Colonic mucosa (tissue), 4 donors: ENCODE measurements around the gene TNFRSF18. TPM values are rescaled to one million over a fixed set of nuclear protein-coding genes. Genes with fewer than 3 reads are reported as not detected.
A peak's percentile ranks its signal among the peaks of the same experiment; 100 is the strongest.

Experiments used
- DNase-seq: peaks from one replicate; pipeline ENCODE4 v3.0.0-alpha.2; 2020
- H3K27ac ChIP-seq: fragments of 200-600 bp; one replicate; pipeline ENCODE4 v1.8.0; 2021
- H3K27me3 ChIP-seq: fragments of 200-600 bp; one replicate; pipeline ENCODE4 v1.8.0; 2021
- H3K36me3 ChIP-seq: fragments of 200-600 bp; one replicate; pipeline ENCODE4 v1.8.0; 2021
- H3K4me1 ChIP-seq: fragments of 200-600 bp; one replicate; pipeline ENCODE4 v1.8.0; 2021; ENCODE audit warnings: mild to moderate bottlenecking
- H3K4me3 ChIP-seq: fragments of 200-600 bp; one replicate; pipeline ENCODE4 v1.8.0; 2021
- H3K9ac ChIP-seq, 2 donors: one replicate each; pipeline ENCODE4 v1.7.0; 2013; ENCODE audit warnings: control low read depth in 2 of 2, low read depth in 2 of 2, low read length in 2 of 2
- H3K9me3 ChIP-seq: fragments of 200-600 bp; one replicate; pipeline ENCODE4 v1.8.0; 2021
- intact Hi-C: fragments of 100-400 bp; cut with DNase I; formaldehyde crosslinking; loops from one replicate; pipeline ENCODE4 v1.14.1; 2022
- total RNA-seq, 2 donors: library from RNA; stranded (reverse); fragmentation: NEBNext Ultra II Directional in 1 of 2; extraction: Animal tissue kit (Norgen Biotek cat#: 25700) in 1 of 2; gene quantifications; one replicate each; pipeline ENCODE4 v1.2.1, GENCODE V29; 2021
- TF ChIP-seq, protein P1 (sequence below): fragments of 200-600 bp; IDR thresholded peaks from one replicate; pipeline ENCODE4 v1.8.0; 2022; ENCODE audit warnings: antibody characterized with exemption, mild to moderate bottlenecking
- donor health status: healthy.
- donor health status: DM: no; HTN: no; CAD: no.
- donor health status: DM: no; HTN: no; CAD: no.

Gene TNFRSF18
- total RNA-seq, 2 donors from 2014 or later: 0.61 to 1.7 TPM

DNA sequence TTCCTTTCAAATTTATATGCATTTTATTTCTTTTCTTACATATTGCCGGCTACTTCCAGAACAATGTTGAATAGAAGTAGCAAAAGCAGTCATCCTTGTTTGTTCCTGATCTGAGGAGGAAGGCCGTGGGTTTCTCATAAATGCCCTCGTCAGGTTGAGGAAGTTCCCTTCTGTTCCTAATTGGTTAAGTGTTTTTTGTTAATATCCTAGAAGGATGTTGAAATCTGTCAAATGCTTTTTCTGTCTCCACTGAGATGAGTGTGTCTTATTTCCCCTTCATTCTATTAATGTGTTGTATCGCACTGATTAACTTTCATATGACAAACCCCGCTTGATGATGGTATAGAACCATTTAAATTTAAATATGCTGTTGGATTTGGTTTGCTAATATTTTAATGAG lies 17.3 kb downstream of the TNFRSF18 start:
- H3K9ac ChIP-seq: no peak overlapping the region
- H3K4me3 ChIP-seq: no peak overlapping the region
- TF ChIP-seq, protein P1, sequence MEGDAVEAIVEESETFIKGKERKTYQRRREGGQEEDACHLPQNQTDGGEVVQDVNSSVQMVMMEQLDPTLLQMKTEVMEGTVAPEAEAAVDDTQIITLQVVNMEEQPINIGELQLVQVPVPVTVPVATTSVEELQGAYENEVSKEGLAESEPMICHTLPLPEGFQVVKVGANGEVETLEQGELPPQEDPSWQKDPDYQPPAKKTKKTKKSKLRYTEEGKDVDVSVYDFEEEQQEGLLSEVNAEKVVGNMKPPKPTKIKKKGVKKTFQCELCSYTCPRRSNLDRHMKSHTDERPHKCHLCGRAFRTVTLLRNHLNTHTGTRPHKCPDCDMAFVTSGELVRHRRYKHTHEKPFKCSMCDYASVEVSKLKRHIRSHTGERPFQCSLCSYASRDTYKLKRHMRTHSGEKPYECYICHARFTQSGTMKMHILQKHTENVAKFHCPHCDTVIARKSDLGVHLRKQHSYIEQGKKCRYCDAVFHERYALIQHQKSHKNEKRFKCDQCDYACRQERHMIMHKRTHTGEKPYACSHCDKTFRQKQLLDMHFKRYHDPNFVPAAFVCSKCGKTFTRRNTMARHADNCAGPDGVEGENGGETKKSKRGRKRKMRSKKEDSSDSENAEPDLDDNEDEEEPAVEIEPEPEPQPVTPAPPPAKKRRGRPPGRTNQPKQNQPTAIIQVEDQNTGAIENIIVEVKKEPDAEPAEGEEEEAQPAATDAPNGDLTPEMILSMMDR: no peak
- DNase-seq: no peak
- no peaks in the 10 kb centered on the region for H3K36me3 ChIP-seq
- H3K9me3 ChIP-seq: no peaks in the 10 kb centered on the region
- no peak overlapping the region for H3K27ac ChIP-seq
- no peaks in the 10 kb centered on the region for H3K27me3 ChIP-seq
- intact Hi-C loops: no loop called here
- H3K4me1 ChIP-seq: no peaks in the 10 kb centered on the region

DNA sequence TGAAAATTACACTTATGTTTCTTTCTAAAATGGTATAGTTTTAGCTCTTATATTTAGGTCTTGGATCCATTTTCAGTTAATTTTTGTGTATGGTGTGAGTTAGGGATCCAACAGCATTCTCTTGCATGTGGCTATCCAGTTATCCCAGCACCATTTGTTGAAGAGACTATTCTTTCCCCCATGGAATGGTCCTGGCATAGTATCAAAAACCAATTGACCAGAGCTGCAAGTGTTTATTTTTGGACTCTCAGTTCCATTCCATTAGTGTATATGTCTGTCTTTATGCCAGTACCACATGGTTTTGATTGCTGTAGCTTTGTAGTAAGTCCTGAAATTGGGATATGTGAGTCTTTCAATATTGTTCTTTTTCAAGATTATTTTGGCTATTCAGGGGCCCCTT lies 18.5 kb downstream of the TNFRSF18 start:
- intact Hi-C loops: no loop called here
- H3K4me1 ChIP-seq: no peaks in the 10 kb centered on the region
- H3K27ac ChIP-seq: no peak overlapping the region

DNA sequence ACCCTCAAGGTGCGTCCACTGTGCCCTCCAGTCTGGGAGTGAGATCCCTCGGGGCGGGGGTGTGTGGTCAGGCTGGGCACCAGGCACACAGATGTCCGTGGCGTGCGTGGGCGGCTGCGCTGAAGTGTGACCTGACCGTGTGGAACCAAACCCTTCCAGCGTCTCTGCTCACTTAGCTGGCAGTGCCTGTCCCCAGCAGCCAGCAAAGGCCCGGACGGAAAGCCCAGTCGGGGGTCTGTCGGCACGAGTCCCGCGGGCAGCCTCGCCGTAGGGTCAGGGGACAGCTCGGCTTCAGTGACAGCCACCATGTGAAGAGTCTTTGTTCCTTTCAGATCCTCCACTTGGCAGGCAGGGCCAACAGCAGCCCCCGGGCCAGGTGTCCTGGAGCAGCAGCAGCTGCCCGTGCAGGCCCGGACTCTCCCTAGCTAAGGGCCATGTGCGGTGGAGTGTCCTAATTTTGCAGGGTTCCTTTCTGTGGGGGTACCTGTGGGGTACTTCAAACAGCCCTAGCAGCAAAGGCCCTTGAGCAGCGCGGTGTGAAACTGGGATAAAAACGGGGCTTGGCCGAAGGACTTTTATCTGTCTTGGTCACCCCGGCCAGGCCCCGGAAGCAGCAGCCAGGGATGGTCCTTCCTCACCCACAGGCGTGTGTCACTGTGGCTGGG lies 21.2 kb downstream of the TNFRSF18 start:
- Histone ChIP-seq H3K27me3 (no peaks in the 10 kb centered on the region), H3K9ac (peak overlapping the region in 1 of 2 donors; percentile 12), H3K4me3 (no peak overlapping the region), H3K9me3 (no peaks in the 10 kb centered on the region), H3K27ac (no peak overlapping the region), H3K36me3 (no peaks in the 10 kb centered on the region), H3K4me1 (no peaks in the 10 kb centered on the region)
- intact Hi-C loops: no loop called here
- DNase-seq: no peak
- TF ChIP-seq, protein P1: no peak

More for the DNA sequence above, 18.5 kb downstream of the TNFRSF18 start:
- H3K27me3 ChIP-seq: no peaks in the 10 kb centered on the region
- no peak for DNase-seq
- no peaks in the 10 kb centered on the region for H3K36me3 ChIP-seq
- H3K9ac ChIP-seq: no peak overlapping the region
- TF ChIP-seq, protein P1: no peak
- no peaks in the 10 kb centered on the region for H3K9me3 ChIP-seq
- no peak overlapping the region for H3K4me3 ChIP-seq

- no peak for DNase-seq
- TF ChIP-seq, protein P1: no peak
- Histone ChIP-seq H3K4me1 (no peaks in the 10 kb centered on the region), H3K9ac (no peak overlapping the region), H3K27me3 (no peaks in the 10 kb centered on the region), H3K36me3 (no peaks in the 10 kb centered on the region), H3K4me3 (no peak overlapping the region), H3K9me3 (no peaks in the 10 kb centered on the region), H3K27ac (no peak overlapping the region)
- intact Hi-C loops: no loop called here
These were observed 22.3 kb downstream of the TNFRSF18 start for GRCh38 chr1:1183833-1184775.

DNA sequence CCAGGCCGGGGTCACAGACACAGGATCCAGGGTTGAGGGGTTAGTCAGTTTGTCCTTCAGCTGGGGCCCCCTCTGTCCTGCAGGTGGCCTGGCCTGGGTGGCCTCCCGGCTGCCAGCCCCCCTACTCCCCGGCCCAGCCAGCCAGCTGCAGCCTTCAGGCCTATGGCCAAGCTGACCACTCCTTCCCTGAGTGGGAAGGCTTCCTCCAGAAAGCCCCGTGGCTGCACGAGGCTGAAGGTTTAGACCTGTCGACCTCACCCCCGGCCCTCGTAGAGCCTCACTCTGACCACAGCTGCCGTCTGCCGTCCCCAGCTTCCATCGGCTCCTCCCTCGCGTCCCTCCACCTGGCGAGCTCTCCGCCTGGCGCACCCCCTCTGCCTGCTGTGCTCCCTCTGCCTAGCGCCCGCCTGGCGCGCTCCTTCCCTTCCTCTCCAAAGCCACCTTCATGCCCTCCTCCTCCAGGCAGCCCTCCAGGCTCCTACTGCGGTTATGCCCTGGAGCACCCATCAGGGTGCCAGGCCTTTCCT lies 23.1 kb downstream of the TNFRSF18 start:
- Histone ChIP-seq H3K4me3 (no peak overlapping the region), H3K27me3 (no peaks in the 10 kb centered on the region), H3K4me1 (no peaks in the 10 kb centered on the region), H3K9ac (no peak overlapping the region), H3K27ac (no peak overlapping the region), H3K9me3 (no peaks in the 10 kb centered on the region), H3K36me3 (no peaks in the 10 kb centered on the region)
- intact Hi-C loops: no loop called here
- TF ChIP-seq, protein P1: no peak
- DNase-seq: no peak
